Measurements from ENCODE around the gene HSD17B2. TPM values are rescaled to one million over a fixed set of nuclear protein-coding genes. Genes with fewer than 3 reads are reported as not detected.

The HSD17B2 gene
- total RNA-seq, 1 experiment from 2014 or later = not detected

GRCh38 chr16:82016964-82017363, 18.1 kb upstream of the HSD17B2 start (continued):
- TF ChIP-seq CTCF (IDR thresholded peaks at IDR 0.05 in 2 of 3, conservative IDR thresholded peaks at IDR 0.05 in 1 of 3; ENCODE audit: borderline replicate concordance in 1 of 3, insufficient read depth in 1 of 3, low read depth in 2 of 3, low read length in 2 of 3) = no peak
- no peak for TF ChIP-seq TCF7L2 (IDR thresholded peaks at IDR 0.05; ENCODE audit: borderline replicate concordance, extremely low read depth, insufficient read depth, insufficient read length)

DNA sequence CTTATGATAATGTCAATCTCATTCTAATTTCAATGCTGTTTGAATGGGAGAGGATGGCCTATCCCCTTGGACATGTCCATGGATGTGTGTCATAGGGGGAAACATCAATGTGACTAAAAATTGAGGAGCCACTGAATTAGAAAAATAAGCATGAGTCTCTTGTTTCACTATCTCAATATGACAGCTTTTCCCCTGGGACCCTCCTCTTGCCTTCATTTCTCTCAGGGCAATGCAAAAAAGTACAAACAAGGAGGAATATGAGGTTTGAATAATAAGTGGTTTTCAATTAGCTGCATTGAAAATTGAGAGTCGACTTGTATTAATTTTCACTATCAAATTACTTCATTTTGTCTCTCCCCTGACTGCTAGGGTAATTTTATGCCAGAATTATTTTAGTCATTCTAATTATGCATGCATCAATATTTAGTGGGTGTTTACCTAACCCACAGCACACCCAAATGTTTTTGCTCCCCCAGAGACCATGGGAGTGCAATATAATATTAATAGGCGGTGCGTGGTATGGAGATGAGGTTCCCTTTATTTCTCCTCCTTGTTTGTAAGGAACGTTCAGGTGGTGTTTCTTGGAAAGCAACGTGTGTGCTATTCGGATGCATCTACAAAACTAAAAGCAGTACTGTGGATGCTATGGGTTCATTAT, 17.0 kb upstream of the HSD17B2 start:
- no TSS peak for BruUV-seq (replicated peaks)

More for the DNA sequence above, 17.0 kb upstream of the HSD17B2 start:
- Histone ChIP-seq H3K27me3 (ENCODE audit: insufficient read depth, low read length) (peaks cover 24% of the 10 kb centered on the region), H3K4me1 (ENCODE audit: control insufficient read depth in 1 of 2, insufficient read depth in 2 of 2, low read length in 2 of 2) (0 out of 4 replicates have a peak, but pooled peaks cover 0 to 6% of the 10 kb centered on the region in 2 experiments), H4K20me1 (ENCODE audit: insufficient read depth) (no peaks in the 10 kb centered on the region), H3K79me2 (ENCODE audit: insufficient read depth, low read length) (no peaks in the 10 kb centered on the region), H2AFZ (ENCODE audit: low read depth, low read length, poor library complexity, severe bottlenecking) (no peak overlapping the region), H3K4me3 (replicated peaks in 1 of 2; ENCODE audit: low read depth in 1 of 2, low read length in 2 of 2) (no peak overlapping the region), H3K36me3 (ENCODE audit: control insufficient read depth in 1 of 2, insufficient read depth in 2 of 2, low read length in 2 of 2) (no peaks in the 10 kb centered on the region), H3K27ac (ENCODE audit: low read depth, low read length) (no peak overlapping the region), H3K9me3 (ENCODE audit: control insufficient read depth in 1 of 2, insufficient read depth in 1 of 2, low read depth in 1 of 2, low read length in 2 of 2) (peaks cover 0 to 9% of the 10 kb centered on the region in 2 experiments; a peak in 1 of 4 replicates), H3K9me2 (ENCODE audit: insufficient read depth) (no peaks in the 10 kb centered on the region; the same call in 1 of the 2 replicates), H3K9ac (ENCODE audit: low read length) (no peak overlapping the region), H3K4me2 (ENCODE audit: low read length) (no peak overlapping the region)
- ChIA-PET POLR2A (no interaction called here), CTCF (no interaction called here), RAD21 (ENCODE audit: low non-redundant PET in 1 of 2, low total read pairs in 2 of 2, uncharacterized antibody in 2 of 2, unreplicated experiment in 2 of 2) (no interaction called here)
- ATAC-seq = no peak
- TF ChIP-seq EZH2phosphoT487 (IDR thresholded peaks at IDR 0.05; ENCODE audit: borderline replicate concordance) (no peak), YY1 (IDR thresholded peaks at IDR 0.05; ENCODE audit: extremely low read depth, insufficient replicate concordance, low read depth, low read length) (no peak), RAD21 (IDR thresholded peaks at IDR 0.05; ENCODE audit: low read depth) (no peak), JUND (IDR thresholded peaks at IDR 0.05) (no peak), POLR2AphosphoS5 (IDR thresholded peaks at IDR 0.05; ENCODE audit: low read depth, low read length) (no peak), CEBPB (IDR thresholded peaks at IDR 0.05; ENCODE audit: low read depth) (no peak)
- intact Hi-C loops (cut with micrococcal nuclease) = no loop called here
- no peak for DNase-seq (ENCODE audit: low read depth, low spot score)
